Measurements from ENCODE around the gene PDCD6IP.

DNA sequence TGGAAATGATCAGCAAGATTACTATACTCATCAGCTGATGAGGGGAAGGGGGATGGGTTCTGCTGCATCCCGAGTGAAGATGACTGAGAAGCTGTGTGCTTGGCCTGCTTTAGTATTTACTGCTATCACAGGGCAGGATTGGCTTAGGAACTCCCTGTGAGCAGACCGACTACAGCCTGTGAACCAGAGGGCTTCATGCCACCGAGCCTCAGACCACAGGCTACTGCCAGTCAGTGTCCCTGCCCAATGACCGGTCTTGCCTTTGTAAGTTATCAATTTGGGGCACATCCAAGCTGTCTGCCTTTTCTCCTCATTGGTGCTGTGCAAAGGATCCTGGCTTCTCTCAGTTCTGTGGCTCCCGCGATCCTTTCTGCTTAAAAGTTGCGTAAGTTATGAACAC, 71.5 kb downstream of the PDCD6IP start:
- TF ChIP-seq, protein P1, sequence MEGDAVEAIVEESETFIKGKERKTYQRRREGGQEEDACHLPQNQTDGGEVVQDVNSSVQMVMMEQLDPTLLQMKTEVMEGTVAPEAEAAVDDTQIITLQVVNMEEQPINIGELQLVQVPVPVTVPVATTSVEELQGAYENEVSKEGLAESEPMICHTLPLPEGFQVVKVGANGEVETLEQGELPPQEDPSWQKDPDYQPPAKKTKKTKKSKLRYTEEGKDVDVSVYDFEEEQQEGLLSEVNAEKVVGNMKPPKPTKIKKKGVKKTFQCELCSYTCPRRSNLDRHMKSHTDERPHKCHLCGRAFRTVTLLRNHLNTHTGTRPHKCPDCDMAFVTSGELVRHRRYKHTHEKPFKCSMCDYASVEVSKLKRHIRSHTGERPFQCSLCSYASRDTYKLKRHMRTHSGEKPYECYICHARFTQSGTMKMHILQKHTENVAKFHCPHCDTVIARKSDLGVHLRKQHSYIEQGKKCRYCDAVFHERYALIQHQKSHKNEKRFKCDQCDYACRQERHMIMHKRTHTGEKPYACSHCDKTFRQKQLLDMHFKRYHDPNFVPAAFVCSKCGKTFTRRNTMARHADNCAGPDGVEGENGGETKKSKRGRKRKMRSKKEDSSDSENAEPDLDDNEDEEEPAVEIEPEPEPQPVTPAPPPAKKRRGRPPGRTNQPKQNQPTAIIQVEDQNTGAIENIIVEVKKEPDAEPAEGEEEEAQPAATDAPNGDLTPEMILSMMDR (conservative IDR thresholded peaks at IDR 0.05; ENCODE audit: low read length): no peak
- no peak for TF ChIP-seq EZH2phosphoT487 (IDR thresholded peaks at IDR 0.05; ENCODE audit: borderline replicate concordance)

Data from Loucy (cell line).